Measurements from ENCODE around the gene CADM1. TPM values are rescaled to one million over a fixed set of nuclear protein-coding genes. Genes with fewer than 3 reads are reported as not detected.

The CADM1 gene
- total RNA-seq, 1 experiment from 2014 or later, result 12.9 TPM

- ChIA-PET POLR2A (ENCODE audit: low non-redundant PET) (no interaction called here), CTCF (no interaction called here)
- DNase-seq (ENCODE audit: low spot score), result no peak
- Histone ChIP-seq H3K4me3 (ENCODE audit: low read depth, low read length, poor library complexity, severe bottlenecking) (no peak overlapping the region), H3K27me3 (replicated peaks; ENCODE audit: insufficient read depth, low read depth, low read length, poor library complexity) (no peaks in the 10 kb centered on the region), H3K36me3 (ENCODE audit: insufficient read depth, low read length, poor library complexity, severe bottlenecking) (no peaks in the 10 kb centered on the region), H3K9me3 (ENCODE audit: low read depth, low read length, poor library complexity, severe bottlenecking) (no peaks in the 10 kb centered on the region), H3K4me1 (ENCODE audit: insufficient read depth, low read length, poor library complexity, severe bottlenecking) (no peaks in the 10 kb centered on the region), H3K27ac (ENCODE audit: low read depth, low read length, poor library complexity, severe bottlenecking) (no peak overlapping the region)
- no peak for TF ChIP-seq EZH2 (IDR thresholded peaks at IDR 0.05; ENCODE audit: borderline replicate concordance, low read depth, low read length, poor library complexity, severe bottlenecking)
- TF ChIP-seq CTCF (conservative IDR thresholded peaks at IDR 0.05; ENCODE audit: low read depth, low read length), result no peak
- intact Hi-C loops (cut with micrococcal nuclease; ENCODE audit: unreplicated experiment), result no loop called here
- no TSS peak for BruUV-seq (replicated peaks)
Observed at GRCh38 chr11:115469361-115469760, 34.9 kb downstream of the CADM1 start.

GRCh38 chr11:115466122-115466521 lies 38.1 kb downstream of the CADM1 start:
- no peak overlapping the region for H3K4me3 ChIP-seq (ENCODE audit: low read depth, low read length, poor library complexity, severe bottlenecking)
- H3K27ac ChIP-seq (ENCODE audit: low read depth, low read length, poor library complexity, severe bottlenecking), result no peak overlapping the region
- ChIA-PET CTCF (no interaction called here), POLR2A (ENCODE audit: low non-redundant PET) (no interaction called here)
- H3K9me3 ChIP-seq (ENCODE audit: low read depth, low read length, poor library complexity, severe bottlenecking), result no peaks in the 10 kb centered on the region
- no TSS peak for BruUV-seq (replicated peaks)
- H3K4me1 ChIP-seq (ENCODE audit: insufficient read depth, low read length, poor library complexity, severe bottlenecking), result no peaks in the 10 kb centered on the region
- intact Hi-C loops (cut with micrococcal nuclease; ENCODE audit: unreplicated experiment), result no loop called here
- no peaks in the 10 kb centered on the region for H3K36me3 ChIP-seq (ENCODE audit: insufficient read depth, low read length, poor library complexity, severe bottlenecking)
- TF ChIP-seq CTCF (conservative IDR thresholded peaks at IDR 0.05; ENCODE audit: low read depth, low read length), result no peak
- TF ChIP-seq EZH2 (IDR thresholded peaks at IDR 0.05; ENCODE audit: borderline replicate concordance, low read depth, low read length, poor library complexity, severe bottlenecking), result no peak
- DNase-seq (ENCODE audit: low spot score), result no peak
- no peaks in the 10 kb centered on the region for H3K27me3 ChIP-seq (replicated peaks; ENCODE audit: insufficient read depth, low read depth, low read length, poor library complexity)

- CTCF ChIA-PET, result no interaction called here
- H3K9me3 ChIP-seq (ENCODE audit: low read depth, low read length, poor library complexity, severe bottlenecking), result no peaks in the 10 kb centered on the region
- POLR2A ChIA-PET (ENCODE audit: low non-redundant PET), result no interaction called here
- no peaks in the 10 kb centered on the region for H3K4me1 ChIP-seq (ENCODE audit: insufficient read depth, low read length, poor library complexity, severe bottlenecking)
- TF ChIP-seq EZH2 (IDR thresholded peaks at IDR 0.05; ENCODE audit: borderline replicate concordance, low read depth, low read length, poor library complexity, severe bottlenecking) (no peak), CTCF (conservative IDR thresholded peaks at IDR 0.05; ENCODE audit: low read depth, low read length) (no peak)
- no peaks in the 10 kb centered on the region for H3K36me3 ChIP-seq (ENCODE audit: insufficient read depth, low read length, poor library complexity, severe bottlenecking)
- H3K4me3 ChIP-seq (ENCODE audit: low read depth, low read length, poor library complexity, severe bottlenecking), result no peak overlapping the region
- no peak overlapping the region for H3K27ac ChIP-seq (ENCODE audit: low read depth, low read length, poor library complexity, severe bottlenecking)
- no peak for DNase-seq (ENCODE audit: low spot score)
- no TSS peak for BruUV-seq (replicated peaks)
- no peaks in the 10 kb centered on the region for H3K27me3 ChIP-seq (replicated peaks; ENCODE audit: insufficient read depth, low read depth, low read length, poor library complexity)
- intact Hi-C loops (cut with micrococcal nuclease; ENCODE audit: unreplicated experiment), result no loop called here
Observed at GRCh38 chr11:115464269-115464668, 39.9 kb downstream of the CADM1 start.
